Measurements from ENCODE around the gene ASMTL.
"Not testable (repeated sequence)": the region's sequence is repeated elsewhere in the genome, so short reads cannot be mapped to it uniquely, and the experiment has no call there.

ASMTL gene

GRCh38 chrX:1486749-1487361 lies 34.1 kb upstream of the ASMTL start:
- TF ChIP-seq CTCF (IDR thresholded peaks at IDR 0.05; ENCODE audit: control insufficient read depth, insufficient read depth, low read depth, low read length, missing control alignments) = no peak
- no peak overlapping the region for H3K4me3 ChIP-seq (ENCODE audit: control insufficient read depth, low read depth, low read length)
- no peak for DNase-seq (ENCODE audit: low read depth)

GRCh38 chrX:1486177-1486576 lies 33.5 kb upstream of the ASMTL start:
- no peak for DNase-seq (ENCODE audit: low read depth)
- TF ChIP-seq CTCF (IDR thresholded peaks at IDR 0.05; ENCODE audit: control insufficient read depth, insufficient read depth, low read depth, low read length, missing control alignments) = no peak
- no peak overlapping the region for H3K4me3 ChIP-seq (ENCODE audit: control insufficient read depth, low read depth, low read length)

DNA sequence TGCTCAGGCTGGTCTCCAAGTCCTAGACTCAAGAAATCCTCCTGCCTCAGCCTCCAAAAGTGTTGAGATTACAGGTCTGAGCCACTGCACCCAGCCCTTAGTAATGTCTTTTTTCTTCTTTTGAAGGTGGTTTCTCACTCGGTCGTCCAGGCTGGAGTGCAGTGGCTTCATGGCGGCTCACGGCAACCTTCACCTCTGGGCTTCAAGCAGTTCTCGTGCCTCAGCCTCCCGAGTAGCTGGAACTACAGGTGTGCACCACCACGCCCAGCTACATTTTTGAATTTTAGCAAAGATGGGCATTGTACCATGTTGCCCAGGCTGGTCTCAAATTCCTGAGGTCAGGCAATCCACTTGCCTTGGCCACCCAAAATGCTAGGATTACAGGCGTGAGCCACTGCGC lies 32.3 kb upstream of the ASMTL start:
- no peak overlapping the region for H3K4me3 ChIP-seq (ENCODE audit: control insufficient read depth, low read depth, low read length)
- TF ChIP-seq CTCF (IDR thresholded peaks at IDR 0.05; ENCODE audit: control insufficient read depth, insufficient read depth, low read depth, low read length, missing control alignments) = no peak
- DNase-seq (ENCODE audit: low read depth) = no peak

GRCh38 chrX:1484638-1485019 lies 31.9 kb upstream of the ASMTL start:
- H3K4me3 ChIP-seq (ENCODE audit: control insufficient read depth, low read depth, low read length) = no peak overlapping the region
- no peak for TF ChIP-seq CTCF (IDR thresholded peaks at IDR 0.05; ENCODE audit: control insufficient read depth, insufficient read depth, low read depth, low read length, missing control alignments)
- no peak for DNase-seq (ENCODE audit: low read depth)

DNA sequence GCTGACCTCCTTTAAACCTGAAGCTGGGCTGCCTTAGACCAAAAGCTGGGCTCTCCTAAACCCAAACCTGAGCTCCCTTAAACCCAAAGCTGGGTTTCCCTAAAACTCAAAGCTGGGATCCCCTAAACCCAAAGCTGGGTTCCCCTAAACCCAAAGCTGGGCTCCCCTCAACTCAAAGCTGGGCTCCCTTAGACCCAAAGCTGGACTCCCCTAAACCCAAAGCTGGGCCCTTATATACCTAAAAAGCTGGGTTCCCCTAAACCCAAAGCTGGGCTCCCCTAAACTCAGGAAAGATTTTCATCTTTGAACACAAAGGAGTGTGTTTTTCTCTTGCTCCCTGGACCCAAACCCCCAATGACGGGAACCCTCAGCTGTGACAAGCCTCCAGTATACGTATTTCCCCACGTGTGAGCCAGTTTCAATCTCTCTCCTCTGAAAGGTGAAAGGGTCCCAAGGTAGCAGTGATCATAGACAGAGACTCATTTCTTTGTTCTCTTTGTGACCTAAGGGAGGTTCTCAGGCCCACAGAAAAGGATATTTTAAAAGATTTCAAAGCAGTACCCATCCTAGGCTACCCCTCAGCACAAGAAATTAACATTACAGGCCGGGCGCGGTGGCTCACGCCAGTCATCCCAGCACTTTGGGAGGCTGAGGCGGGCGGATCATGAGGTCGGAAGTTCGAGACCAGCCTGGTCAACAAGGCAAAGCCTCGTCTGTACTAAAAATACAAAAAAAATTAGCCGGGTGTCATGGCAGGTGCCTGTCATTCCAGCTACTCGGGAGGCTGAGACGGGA lies 31.3 kb upstream of the ASMTL start:
- H3K4me3 ChIP-seq (ENCODE audit: control insufficient read depth, low read depth, low read length) = no peak overlapping the region
- no peak for TF ChIP-seq CTCF (IDR thresholded peaks at IDR 0.05; ENCODE audit: control insufficient read depth, insufficient read depth, low read depth, low read length, missing control alignments)
- DNase-seq (ENCODE audit: low read depth) = no peak

- H3K4me3 ChIP-seq (ENCODE audit: control insufficient read depth, low read depth, low read length); DNase-seq (ENCODE audit: low read depth): not testable (repeated sequence)
Observed at GRCh38 chrX:1482530-1482928, 29.8 kb upstream of the ASMTL start.

All from AG09309 (cell line).